Measurements from ENCODE around the gene RGS12.

GRCh38 chr4:3247399-3248177, 45.2 kb upstream of the RGS12 start:
- TF ChIP-seq CTCF (IDR thresholded peaks at IDR 0.05) (no peak), POLR2AphosphoS5 (IDR thresholded peaks at IDR 0.05; ENCODE audit: insufficient read depth in 1 of 2, low read depth in 1 of 2) (no peak), POLR2A (IDR thresholded peaks at IDR 0.05) (no peak)

Measured in vagina (tissue), 2 donors.